HCT116 (cell line): ENCODE data around the gene MYL4. TPM values are rescaled to one million over a fixed set of nuclear protein-coding genes. Genes with fewer than 3 reads are reported as not detected.

Experiments used
- ATAC-seq: fragments of 200-7000 bp; cut with Tn5 transposase; 2 replicates; pipeline ENCODE4 v1.9.1; 2020; ENCODE audit warnings: mild to moderate bottlenecking, moderate library complexity
- BruUV-seq: library from RNA; stranded (reverse); fragments of 400-500 nt; replicated peaks from 2 replicates; lab custom pipeline; 2021; lab: Mats Ljungman, UMichigan
- CTCF ChIA-PET: fragments of 300-600 bp; sonication (Branson Sonifier 250); formaldehyde crosslinking; loops from one replicate; lab custom pipeline; 2021; ENCODE audit warnings: antibody characterized with exemption; lab: Charles Lee
- POLR2A ChIA-PET: fragments of 300-600, 350-600 bp; sonication (Branson Sonifier 250); formaldehyde crosslinking; loops from one replicate; lab custom pipeline; 2021; ENCODE audit warnings: antibody characterized with exemption; lab: Charles Lee
- RAD21 ChIA-PET, 2 experiments: fragments of 300-600 bp; sonication (Branson Sonifier 250); formaldehyde crosslinking; loops; one replicate each; lab custom pipeline; 2023; ENCODE audit warnings: low total read pairs in 2 of 2; ENCODE audit not compliant: uncharacterized antibody in 2 of 2, unreplicated experiment in 2 of 2, low non-redundant PET in 1 of 2; lab: Charles Lee
- DNase-seq: peaks from one replicate; pipeline ENCODE4 v3.0.0-alpha.2; 2010; ENCODE audit warnings: low read depth, low spot score
- H2AFZ ChIP-seq: fragments of 200-600 bp; shearing (Covaris generic), sonication (generic); 2 replicates; pipeline ENCODE4 v1.6.1; 2017; ENCODE audit warnings: low read depth, mixed run types, mixed read lengths, antibody characterized with exemption, low read length; ENCODE audit not compliant: poor library complexity, severe bottlenecking
- H3K27ac ChIP-seq: 2 replicates; pipeline ENCODE4 v1.5.1; 2012; ENCODE audit warnings: low read depth, low read length
- H3K27me3 ChIP-seq: fragments of 200-600 bp; sonication (generic); 2 replicates; pipeline ENCODE4 v1.6.1; 2016; ENCODE audit warnings: mixed run types, low read length, mixed read lengths; ENCODE audit not compliant: insufficient read depth
- H3K36me3 ChIP-seq, 2 experiments: fragments of 200-500 bp in 1 of 2; fragments of 200-600 bp in 1 of 2; sonication (Bioruptor generic) in 1 of 2; sonication (generic) in 1 of 2; 2 replicates each; pipeline versions ENCODE4 v1.5.1 to v1.6.1; 2014 to 2016; ENCODE audit warnings: low read length in 2 of 2, inconsistent platforms in 1 of 2, mixed read lengths in 1 of 2, mixed run types in 1 of 2; ENCODE audit not compliant: insufficient read depth in 2 of 2, control insufficient read depth in 1 of 2
- H3K4me1 ChIP-seq, 2 experiments: fragments of 200-600 bp in 1 of 2; sonication (generic) in 1 of 2; 2 replicates each; pipeline versions ENCODE4 v1.5.1 to v1.6.1; 2012 to 2017; ENCODE audit warnings: low read length in 2 of 2, inconsistent platforms in 1 of 2, mild to moderate bottlenecking in 1 of 2, mixed read lengths in 1 of 2, mixed run types in 1 of 2, moderate library complexity in 1 of 2; ENCODE audit not compliant: insufficient read depth in 2 of 2, control insufficient read depth in 1 of 2
- H3K4me2 ChIP-seq: fragments of 200-600 bp; sonication (generic); 2 replicates; pipeline ENCODE4 v1.6.1; 2017; ENCODE audit warnings: mixed run types, low read length, mixed read lengths
- H3K4me3 ChIP-seq, 2 experiments: fragments of 200-600 bp in 1 of 2; sonication (generic) in 1 of 2; replicated peaks in 1 of 2; 2 replicates each; pipeline ENCODE4 v1.5.1; 2011 to 2016; ENCODE audit warnings: low read length in 2 of 2, control low read depth in 1 of 2, low read depth in 1 of 2, mild to moderate bottlenecking in 1 of 2, mixed read lengths in 1 of 2, mixed run types in 1 of 2
- H3K79me2 ChIP-seq: fragments of 200-600 bp; sonication (generic); 2 replicates; pipeline ENCODE4 v1.6.1; 2017; ENCODE audit warnings: mild to moderate bottlenecking, mixed run types, low read length, moderate library complexity, mixed read lengths; ENCODE audit not compliant: insufficient read depth
- H3K9ac ChIP-seq: fragments of 200-600 bp; sonication (generic); 2 replicates; pipeline ENCODE4 v1.6.1; 2016; ENCODE audit warnings: low read length, mixed read lengths
- H3K9me2 ChIP-seq: fragments of 200-600 bp; sonication (generic), shearing (Covaris generic); 2 replicates; pipeline ENCODE4 v1.6.1; 2017; ENCODE audit warnings: mixed run types, mild to moderate bottlenecking, moderate library complexity; ENCODE audit not compliant: insufficient read depth
- H3K9me3 ChIP-seq, 2 experiments: fragments of 200-500 bp in 1 of 2; fragments of 200-600 bp in 1 of 2; sonication (Bioruptor generic) in 1 of 2; sonication (generic) in 1 of 2; 2 replicates each; pipeline ENCODE4 v1.6.1; 2014 to 2017; ENCODE audit warnings: low read length in 2 of 2, mixed read lengths in 2 of 2, inconsistent platforms in 1 of 2, low read depth in 1 of 2, mild to moderate bottlenecking in 1 of 2, mixed run types in 1 of 2, moderate library complexity in 1 of 2; ENCODE audit not compliant: control insufficient read depth in 1 of 2, insufficient read depth in 1 of 2
- H4K20me1 ChIP-seq: fragments of 200-600 bp; sonication (generic), shearing (Covaris generic); 2 replicates; pipeline ENCODE4 v1.6.1; 2017; ENCODE audit warnings: mixed run types, mild to moderate bottlenecking, moderate library complexity; ENCODE audit not compliant: insufficient read depth
- CBX3 ChIP-seq: IDR thresholded peaks from 2 replicates; pipeline ENCODE4 v1.6.1; 2012; ENCODE audit warnings: low read depth
- CEBPB ChIP-seq: IDR thresholded peaks from 2 replicates; pipeline ENCODE4 v1.6.1; 2012; ENCODE audit warnings: low read depth
- EGR1 ChIP-seq: IDR thresholded peaks from 2 replicates; pipeline ENCODE4 v1.6.1; 2012; ENCODE audit warnings: low read depth
- ELF1 ChIP-seq: IDR thresholded peaks from 2 replicates; pipeline ENCODE4 v1.6.1; 2012; ENCODE audit warnings: low read depth, borderline replicate concordance
- JUND ChIP-seq: IDR thresholded peaks from 2 replicates; pipeline ENCODE4 v1.6.1; 2012
- POLR2A ChIP-seq: IDR thresholded peaks from 2 replicates; pipeline ENCODE4 v1.7.0; 2011; ENCODE audit warnings: borderline replicate concordance; ENCODE audit not compliant: insufficient read depth, insufficient read length; ENCODE audit errors: extremely low read depth
- POLR2AphosphoS5 ChIP-seq: IDR thresholded peaks from 2 replicates; pipeline ENCODE4 v1.6.1; 2011; ENCODE audit warnings: mild to moderate bottlenecking, low read depth, low read length, moderate library complexity
- RAD21 ChIP-seq: IDR thresholded peaks from 2 replicates; pipeline ENCODE4 v1.6.1; 2012; ENCODE audit warnings: low read depth, mild to moderate bottlenecking
- SIN3A ChIP-seq: IDR thresholded peaks from 2 replicates; pipeline ENCODE4 v1.6.1; 2012; ENCODE audit warnings: low read depth
- SP1 ChIP-seq: IDR thresholded peaks from 2 replicates; pipeline ENCODE4 v1.6.1; 2012; ENCODE audit warnings: low read depth
- SRF ChIP-seq: IDR thresholded peaks from 2 replicates; pipeline ENCODE4 v1.6.1; 2012; ENCODE audit warnings: low read depth
- TCF7L2 ChIP-seq: IDR thresholded peaks from 2 replicates; pipeline ENCODE4 v1.7.0; 2011; ENCODE audit warnings: borderline replicate concordance, inconsistent platforms; ENCODE audit not compliant: insufficient read depth, insufficient read length; ENCODE audit errors: extremely low read depth
- ZFX ChIP-seq: fragments of 450-650 bp; IDR thresholded peaks from 2 replicates; pipeline ENCODE4 v1.6.1; 2017
- ZNF274 ChIP-seq: fragments of 200-500 bp; sonication (Bioruptor generic); IDR thresholded peaks from 2 replicates; pipeline ENCODE4 v1.6.1; 2014; ENCODE audit warnings: mild to moderate bottlenecking, low read depth, low read length, inconsistent platforms
- intact Hi-C: fragments of 100-400 bp; cut with micrococcal nuclease; formaldehyde crosslinking; loops from 2 replicates; pipeline ENCODE4 v1.10.0; 2022
- total RNA-seq: library from RNA; stranded (reverse); gene quantifications from one replicate; pipeline ENCODE4 v1.2.1, GENCODE V29; 2021; ENCODE audit not compliant: unreplicated experiment
- TF ChIP-seq, protein P1 (sequence below): IDR thresholded peaks from 2 replicates; pipeline ENCODE4 v1.6.1; 2012
- TF ChIP-seq, protein P2 (sequence below): IDR thresholded peaks from 2 replicates; pipeline ENCODE4 v1.6.1; 2012
- TF ChIP-seq, protein P3 (sequence below): IDR thresholded peaks from 2 replicates; pipeline ENCODE4 v1.6.1; 2011; ENCODE audit warnings: mild to moderate bottlenecking, low read length, moderate library complexity; ENCODE audit not compliant: insufficient replicate concordance; ENCODE audit errors: extremely low read depth

Gene MYL4
- total RNA-seq, 1 experiment from 2014 or later, result 0.32 TPM

DNA sequence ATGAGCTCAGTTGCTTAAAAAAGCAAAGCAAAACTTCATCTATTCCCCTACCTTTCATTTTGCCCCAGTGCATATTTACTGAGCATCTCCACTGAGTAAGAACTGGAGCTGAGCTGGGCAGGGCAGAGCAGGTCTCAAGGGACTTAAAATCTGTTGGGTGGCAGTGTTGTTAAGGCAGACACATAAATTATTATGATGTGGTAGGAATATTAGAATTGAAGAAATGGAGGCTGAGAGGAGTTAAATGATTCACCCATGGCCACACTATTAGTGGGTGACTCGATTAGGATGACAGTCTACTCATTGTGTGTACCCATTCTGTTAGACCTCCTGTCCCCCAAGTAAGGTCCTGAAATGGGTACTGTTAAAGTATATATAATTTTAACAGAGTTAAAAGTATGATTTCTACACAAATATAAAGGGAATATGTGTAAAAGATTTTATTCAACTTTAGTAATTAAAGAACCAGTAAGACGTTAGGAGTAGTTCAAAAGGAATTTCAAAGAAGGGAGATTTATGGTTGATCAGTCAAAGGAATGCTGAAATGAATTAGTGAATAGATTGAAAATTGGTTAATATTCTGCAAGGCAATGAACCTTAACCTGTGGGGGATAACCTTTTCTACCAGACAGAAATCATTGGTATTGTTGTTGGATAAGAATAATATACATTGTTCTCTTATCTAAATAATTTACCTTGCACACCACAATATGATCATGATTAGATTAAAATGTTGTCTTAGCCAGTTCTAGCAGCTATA is 62.0 kb downstream of the MYL4 start:
- Histone ChIP-seq H3K9ac (no peak overlapping the region), H4K20me1 (no peaks in the 10 kb centered on the region), H3K4me2 (no peak overlapping the region), H3K36me3 (no peaks in the 10 kb centered on the region), H3K27me3 (no peaks in the 10 kb centered on the region), H3K9me2 (no peaks in the 10 kb centered on the region), H3K4me1 (peaks cover 12 to 28% of the 10 kb centered on the region in 2 experiments; a peak in 3 of 4 replicates), H2AFZ (no peak overlapping the region), H3K4me3 (no peak overlapping the region), H3K79me2 (no peaks in the 10 kb centered on the region), H3K9me3 (no peaks in the 10 kb centered on the region), H3K27ac (no peak overlapping the region)
- ATAC-seq (no peak), DNase-seq (no peak)
- intact Hi-C loops, result no loop called here
- RAD21 ChIA-PET, result no interaction called here
- no TSS peak for BruUV-seq
- CTCF ChIA-PET, result no interaction called here
- TF ChIP-seq EGR1 (no peak), JUND (no peak), CBX3 (no peak), ZFX (no peak), POLR2AphosphoS5 (no peak), SP1 (no peak), RAD21 (no peak), ZNF274 (no peak), POLR2A (no peak), SRF (no peak), ELF1 (no peak), TCF7L2 (no peak), SIN3A (no peak), CEBPB (no peak)
- TF ChIP-seq, protein P1, sequence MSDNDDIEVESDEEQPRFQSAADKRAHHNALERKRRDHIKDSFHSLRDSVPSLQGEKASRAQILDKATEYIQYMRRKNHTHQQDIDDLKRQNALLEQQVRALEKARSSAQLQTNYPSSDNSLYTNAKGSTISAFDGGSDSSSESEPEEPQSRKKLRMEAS, result no peak
- TF ChIP-seq, protein P2, sequence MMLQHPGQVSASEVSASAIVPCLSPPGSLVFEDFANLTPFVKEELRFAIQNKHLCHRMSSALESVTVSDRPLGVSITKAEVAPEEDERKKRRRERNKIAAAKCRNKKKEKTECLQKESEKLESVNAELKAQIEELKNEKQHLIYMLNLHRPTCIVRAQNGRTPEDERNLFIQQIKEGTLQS, result no peak
- TF ChIP-seq, protein P3, sequence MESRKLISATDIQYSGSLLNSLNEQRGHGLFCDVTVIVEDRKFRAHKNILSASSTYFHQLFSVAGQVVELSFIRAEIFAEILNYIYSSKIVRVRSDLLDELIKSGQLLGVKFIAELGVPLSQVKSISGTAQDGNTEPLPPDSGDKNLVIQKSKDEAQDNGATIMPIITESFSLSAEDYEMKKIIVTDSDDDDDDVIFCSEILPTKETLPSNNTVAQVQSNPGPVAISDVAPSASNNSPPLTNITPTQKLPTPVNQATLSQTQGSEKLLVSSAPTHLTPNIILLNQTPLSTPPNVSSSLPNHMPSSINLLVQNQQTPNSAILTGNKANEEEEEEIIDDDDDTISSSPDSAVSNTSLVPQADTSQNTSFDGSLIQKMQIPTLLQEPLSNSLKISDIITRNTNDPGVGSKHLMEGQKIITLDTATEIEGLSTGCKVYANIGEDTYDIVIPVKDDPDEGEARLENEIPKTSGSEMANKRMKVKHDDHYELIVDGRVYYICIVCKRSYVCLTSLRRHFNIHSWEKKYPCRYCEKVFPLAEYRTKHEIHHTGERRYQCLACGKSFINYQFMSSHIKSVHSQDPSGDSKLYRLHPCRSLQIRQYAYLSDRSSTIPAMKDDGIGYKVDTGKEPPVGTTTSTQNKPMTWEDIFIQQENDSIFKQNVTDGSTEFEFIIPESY, result no peak
- POLR2A ChIA-PET, result no interaction called here
